GM12875 (cell line): ENCODE measurements around the gene DENND5B.

Experiments used
- H3K4me3 ChIP-seq: one replicate; pipeline ENCODE4 v1.5.1; 2011; ENCODE audit warnings: low read depth, low read length, control low read depth
- CTCF ChIP-seq: IDR thresholded peaks from 2 replicates; pipeline ENCODE4 v1.5.1; 2011; ENCODE audit warnings: low read depth, mild to moderate bottlenecking, control low read depth, inconsistent platforms, low read length, moderate library complexity, borderline replicate concordance; ENCODE audit not compliant: insufficient read depth

The DENND5B gene

GRCh38 chr12:31536672-31537071, 54.3 kb downstream of the DENND5B start:
- no peak for TF ChIP-seq CTCF
- no peak overlapping the region for H3K4me3 ChIP-seq

- H3K4me3 ChIP-seq, result no peak overlapping the region
- TF ChIP-seq CTCF, result no peak
These were observed 57.5 kb downstream of the DENND5B start for GRCh38 chr12:31533470-31533869.

- TF ChIP-seq CTCF, result no peak
- no peak overlapping the region for H3K4me3 ChIP-seq
These were observed 59.0 kb downstream of the DENND5B start for GRCh38 chr12:31531893-31532292.

- no peak for TF ChIP-seq CTCF
- H3K4me3 ChIP-seq, result no peak overlapping the region
These were observed 62.8 kb downstream of the DENND5B start for GRCh38 chr12:31528095-31528494.

GRCh38 chr12:31527083-31527482, 63.9 kb downstream of the DENND5B start:
- no peak overlapping the region for H3K4me3 ChIP-seq
- TF ChIP-seq CTCF, result no peak

- no peak for TF ChIP-seq CTCF
- no peak overlapping the region for H3K4me3 ChIP-seq
These were observed 64.8 kb downstream of the DENND5B start for GRCh38 chr12:31526158-31526546.

- no peak for TF ChIP-seq CTCF
- no peak overlapping the region for H3K4me3 ChIP-seq
These were observed 65.3 kb downstream of the DENND5B start for GRCh38 chr12:31525496-31526157.
